Measurements from ENCODE around the gene C22orf23. TPM values are rescaled to one million over a fixed set of nuclear protein-coding genes. Genes with fewer than 3 reads are reported as not detected.

The C22orf23 gene
- total and polyA plus RNA-seq, 2 of the 13 experiments (the other 11 are each of a cell fraction or from before 2014, with no cell fraction given): 0.21 to 0.24 TPM

DNA sequence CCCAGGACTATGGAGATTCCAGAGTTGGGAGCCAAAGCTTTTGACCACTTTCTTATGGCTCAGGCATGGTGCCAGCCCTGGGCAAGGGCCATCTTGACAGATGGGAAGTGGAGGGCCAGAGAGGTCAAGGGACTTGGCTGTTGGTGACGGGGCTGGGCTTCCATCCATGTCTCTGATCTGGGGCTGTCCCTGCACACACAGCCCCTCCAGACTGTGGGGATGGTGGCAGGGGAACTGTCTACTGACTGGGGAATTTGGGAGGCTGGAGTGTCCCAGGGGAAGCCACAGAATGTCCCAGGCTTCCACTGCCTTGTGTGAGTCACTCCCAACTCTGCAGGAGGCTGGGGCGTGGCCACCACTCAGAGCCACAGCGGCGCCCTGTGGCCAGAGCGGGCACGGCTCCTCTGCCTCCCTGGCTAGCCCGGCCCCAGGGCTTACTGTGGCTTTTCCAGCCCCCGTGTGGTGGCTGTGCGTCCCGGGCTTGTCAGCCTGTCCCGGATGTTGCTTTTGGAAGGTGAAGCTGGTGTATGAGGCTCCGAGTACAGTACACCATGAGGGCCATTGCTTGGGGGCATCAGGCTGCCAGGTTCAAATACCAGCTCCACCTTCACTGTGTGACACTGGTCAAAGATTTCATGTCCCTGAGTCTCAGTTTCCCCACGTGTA lies 19.6 kb downstream of the C22orf23 start (continued):
- TF ChIP-seq, protein P1, sequence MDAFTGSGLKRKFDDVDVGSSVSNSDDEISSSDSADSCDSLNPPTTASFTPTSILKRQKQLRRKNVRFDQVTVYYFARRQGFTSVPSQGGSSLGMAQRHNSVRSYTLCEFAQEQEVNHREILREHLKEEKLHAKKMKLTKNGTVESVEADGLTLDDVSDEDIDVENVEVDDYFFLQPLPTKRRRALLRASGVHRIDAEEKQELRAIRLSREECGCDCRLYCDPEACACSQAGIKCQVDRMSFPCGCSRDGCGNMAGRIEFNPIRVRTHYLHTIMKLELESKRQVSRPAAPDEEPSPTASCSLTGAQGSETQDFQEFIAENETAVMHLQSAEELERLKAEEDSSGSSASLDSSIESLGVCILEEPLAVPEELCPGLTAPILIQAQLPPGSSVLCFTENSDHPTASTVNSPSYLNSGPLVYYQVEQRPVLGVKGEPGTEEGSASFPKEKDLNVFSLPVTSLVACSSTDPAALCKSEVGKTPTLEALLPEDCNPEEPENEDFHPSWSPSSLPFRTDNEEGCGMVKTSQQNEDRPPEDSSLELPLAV (CRISPR knock-in tag; conservative IDR thresholded peaks at IDR 0.05; ENCODE audit: low read depth): no peak
- TF ChIP-seq ZNF878 (CRISPR knock-in tag; IDR thresholded peaks at IDR 0.05) (0 out of 2 replicates have a peak, but pooled peaks have one; percentile 32), ARHGAP35 (CRISPR knock-in tag; IDR thresholded peaks at IDR 0.05; ENCODE audit: borderline replicate concordance) (peak; percentile 38; the same call in 1 of the 2 replicates), GATAD2A (CRISPR knock-in tag; IDR thresholded peaks at IDR 0.05) (peak; percentile 42; the same call in 1 of the 2 replicates), HNF4G (IDR thresholded peaks at IDR 0.05; ENCODE audit: borderline replicate concordance, low read depth, low read length) (no peak), HNF4G (CRISPR knock-in tag; IDR thresholded peaks at IDR 0.05; ENCODE audit: borderline replicate concordance, low read depth) (0 out of 2 replicates have a peak, but pooled peaks have one; percentile 53), MXI1 (IDR thresholded peaks at IDR 0.05; ENCODE audit: borderline replicate concordance, low read depth, low read length) (peak; percentile 69; the same call in 1 of the 3 replicates), SIN3A (IDR thresholded peaks at IDR 0.05; ENCODE audit: borderline replicate concordance, low read depth, low read length) (no peak), ZNF501 (CRISPR knock-in tag; IDR thresholded peaks at IDR 0.05) (peak; percentile 42; the same call in 1 of the 2 replicates), ARNT2 (CRISPR knock-in tag; IDR thresholded peaks at IDR 0.05; ENCODE audit: low read depth) (0 out of 2 replicates have a peak, but pooled peaks have one; percentile 57), FOXJ3 (CRISPR knock-in tag; IDR thresholded peaks at IDR 0.05; ENCODE audit: borderline replicate concordance) (peak; percentile 48; the same call in 1 of the 2 replicates), YEATS2 (CRISPR knock-in tag; IDR thresholded peaks at IDR 0.05; ENCODE audit: borderline replicate concordance) (peak; percentile 70; the same call in 1 of the 2 replicates)
- TF ChIP-seq, protein P2, sequence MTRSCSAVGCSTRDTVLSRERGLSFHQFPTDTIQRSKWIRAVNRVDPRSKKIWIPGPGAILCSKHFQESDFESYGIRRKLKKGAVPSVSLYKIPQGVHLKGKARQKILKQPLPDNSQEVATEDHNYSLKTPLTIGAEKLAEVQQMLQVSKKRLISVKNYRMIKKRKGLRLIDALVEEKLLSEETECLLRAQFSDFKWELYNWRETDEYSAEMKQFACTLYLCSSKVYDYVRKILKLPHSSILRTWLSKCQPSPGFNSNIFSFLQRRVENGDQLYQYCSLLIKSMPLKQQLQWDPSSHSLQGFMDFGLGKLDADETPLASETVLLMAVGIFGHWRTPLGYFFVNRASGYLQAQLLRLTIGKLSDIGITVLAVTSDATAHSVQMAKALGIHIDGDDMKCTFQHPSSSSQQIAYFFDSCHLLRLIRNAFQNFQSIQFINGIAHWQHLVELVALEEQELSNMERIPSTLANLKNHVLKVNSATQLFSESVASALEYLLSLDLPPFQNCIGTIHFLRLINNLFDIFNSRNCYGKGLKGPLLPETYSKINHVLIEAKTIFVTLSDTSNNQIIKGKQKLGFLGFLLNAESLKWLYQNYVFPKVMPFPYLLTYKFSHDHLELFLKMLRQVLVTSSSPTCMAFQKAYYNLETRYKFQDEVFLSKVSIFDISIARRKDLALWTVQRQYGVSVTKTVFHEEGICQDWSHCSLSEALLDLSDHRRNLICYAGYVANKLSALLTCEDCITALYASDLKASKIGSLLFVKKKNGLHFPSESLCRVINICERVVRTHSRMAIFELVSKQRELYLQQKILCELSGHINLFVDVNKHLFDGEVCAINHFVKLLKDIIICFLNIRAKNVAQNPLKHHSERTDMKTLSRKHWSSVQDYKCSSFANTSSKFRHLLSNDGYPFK (CRISPR knock-in tag; IDR thresholded peaks at IDR 0.05; ENCODE audit: borderline replicate concordance): peak; percentile 68; the same call in 1 of the 2 replicates
- TF ChIP-seq, protein P3, sequence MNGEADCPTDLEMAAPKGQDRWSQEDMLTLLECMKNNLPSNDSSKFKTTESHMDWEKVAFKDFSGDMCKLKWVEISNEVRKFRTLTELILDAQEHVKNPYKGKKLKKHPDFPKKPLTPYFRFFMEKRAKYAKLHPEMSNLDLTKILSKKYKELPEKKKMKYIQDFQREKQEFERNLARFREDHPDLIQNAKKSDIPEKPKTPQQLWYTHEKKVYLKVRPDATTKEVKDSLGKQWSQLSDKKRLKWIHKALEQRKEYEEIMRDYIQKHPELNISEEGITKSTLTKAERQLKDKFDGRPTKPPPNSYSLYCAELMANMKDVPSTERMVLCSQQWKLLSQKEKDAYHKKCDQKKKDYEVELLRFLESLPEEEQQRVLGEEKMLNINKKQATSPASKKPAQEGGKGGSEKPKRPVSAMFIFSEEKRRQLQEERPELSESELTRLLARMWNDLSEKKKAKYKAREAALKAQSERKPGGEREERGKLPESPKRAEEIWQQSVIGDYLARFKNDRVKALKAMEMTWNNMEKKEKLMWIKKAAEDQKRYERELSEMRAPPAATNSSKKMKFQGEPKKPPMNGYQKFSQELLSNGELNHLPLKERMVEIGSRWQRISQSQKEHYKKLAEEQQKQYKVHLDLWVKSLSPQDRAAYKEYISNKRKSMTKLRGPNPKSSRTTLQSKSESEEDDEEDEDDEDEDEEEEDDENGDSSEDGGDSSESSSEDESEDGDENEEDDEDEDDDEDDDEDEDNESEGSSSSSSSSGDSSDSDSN (CRISPR knock-in tag; IDR thresholded peaks at IDR 0.05): peak; percentile 71
- TF ChIP-seq, protein P4, sequence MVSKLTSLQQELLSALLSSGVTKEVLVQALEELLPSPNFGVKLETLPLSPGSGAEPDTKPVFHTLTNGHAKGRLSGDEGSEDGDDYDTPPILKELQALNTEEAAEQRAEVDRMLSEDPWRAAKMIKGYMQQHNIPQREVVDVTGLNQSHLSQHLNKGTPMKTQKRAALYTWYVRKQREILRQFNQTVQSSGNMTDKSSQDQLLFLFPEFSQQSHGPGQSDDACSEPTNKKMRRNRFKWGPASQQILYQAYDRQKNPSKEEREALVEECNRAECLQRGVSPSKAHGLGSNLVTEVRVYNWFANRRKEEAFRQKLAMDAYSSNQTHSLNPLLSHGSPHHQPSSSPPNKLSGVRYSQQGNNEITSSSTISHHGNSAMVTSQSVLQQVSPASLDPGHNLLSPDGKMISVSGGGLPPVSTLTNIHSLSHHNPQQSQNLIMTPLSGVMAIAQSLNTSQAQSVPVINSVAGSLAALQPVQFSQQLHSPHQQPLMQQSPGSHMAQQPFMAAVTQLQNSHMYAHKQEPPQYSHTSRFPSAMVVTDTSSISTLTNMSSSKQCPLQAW (CRISPR knock-in tag; IDR thresholded peaks at IDR 0.05): peak; percentile 46; the same call in 1 of the 2 replicates
- TF ChIP-seq, protein P5, sequence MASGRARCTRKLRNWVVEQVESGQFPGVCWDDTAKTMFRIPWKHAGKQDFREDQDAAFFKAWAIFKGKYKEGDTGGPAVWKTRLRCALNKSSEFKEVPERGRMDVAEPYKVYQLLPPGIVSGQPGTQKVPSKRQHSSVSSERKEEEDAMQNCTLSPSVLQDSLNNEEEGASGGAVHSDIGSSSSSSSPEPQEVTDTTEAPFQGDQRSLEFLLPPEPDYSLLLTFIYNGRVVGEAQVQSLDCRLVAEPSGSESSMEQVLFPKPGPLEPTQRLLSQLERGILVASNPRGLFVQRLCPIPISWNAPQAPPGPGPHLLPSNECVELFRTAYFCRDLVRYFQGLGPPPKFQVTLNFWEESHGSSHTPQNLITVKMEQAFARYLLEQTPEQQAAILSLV (CRISPR knock-in tag; IDR thresholded peaks at IDR 0.05; ENCODE audit: borderline replicate concordance): peak; percentile 82; the same call in 1 of the 2 replicates
- TF ChIP-seq, protein P6, sequence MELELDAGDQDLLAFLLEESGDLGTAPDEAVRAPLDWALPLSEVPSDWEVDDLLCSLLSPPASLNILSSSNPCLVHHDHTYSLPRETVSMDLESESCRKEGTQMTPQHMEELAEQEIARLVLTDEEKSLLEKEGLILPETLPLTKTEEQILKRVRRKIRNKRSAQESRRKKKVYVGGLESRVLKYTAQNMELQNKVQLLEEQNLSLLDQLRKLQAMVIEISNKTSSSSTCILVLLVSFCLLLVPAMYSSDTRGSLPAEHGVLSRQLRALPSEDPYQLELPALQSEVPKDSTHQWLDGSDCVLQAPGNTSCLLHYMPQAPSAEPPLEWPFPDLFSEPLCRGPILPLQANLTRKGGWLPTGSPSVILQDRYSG (CRISPR knock-in tag; IDR thresholded peaks at IDR 0.05): peak; percentile 70; the same call in 1 of the 2 replicates

Measured in HepG2 (cell line).